Left ventricle myocardium superior (tissue), 1 donor: Measurements from ENCODE around the gene EVA1C. TPM values are rescaled to one million over a fixed set of nuclear protein-coding genes. Genes with fewer than 3 reads are reported as not detected.
"Not testable (repeated sequence)": the region's sequence is repeated elsewhere in the genome, so short reads cannot be mapped to it uniquely, and the experiment has no call there.

Source experiments
- ATAC-seq: fragments of 200-7000 bp; cut with Tn5 transposase; one replicate; pipeline ENCODE4 v1.9.1; 2020; ENCODE audit warnings: mild to moderate bottlenecking, moderate library complexity
- DNase-seq: peaks from one replicate; pipeline ENCODE4 v3.0.0-alpha.2; 2020
- intact Hi-C: fragments of 100-400 bp; cut with micrococcal nuclease; formaldehyde crosslinking; loops from one replicate; pipeline ENCODE4 v1.11.0; 2022
- total RNA-seq: library from RNA; stranded (reverse); fragmentation: NEBNext Ultra II Directional; extraction: Animal tissue kit (Norgen Biotek cat#: 25700); gene quantifications from one replicate; pipeline ENCODE4 v1.2.1, GENCODE V29; 2021
- donor health status: DM: no; HTN: yes; CAD: no; lungs with severe emphysema.

The EVA1C gene
- total RNA-seq, 1 donor from 2014 or later = 13.6 TPM

- ATAC-seq = no peak
- intact Hi-C loops = no loop called here
These were observed 64.3 kb downstream of the EVA1C start for GRCh38 chr21:32476661-32477423.

GRCh38 chr21:32477424-32477745, 64.9 kb downstream of the EVA1C start:
- ATAC-seq (no peak), DNase-seq (no peak)
- intact Hi-C loops = no loop called here

More at GRCh38 chr21:32476661-32477423, 64.3 kb downstream of the EVA1C start:
- no peak for DNase-seq

- ATAC-seq (no peak), DNase-seq (no peak)
- intact Hi-C loops = no loop called here
These were observed 69.4 kb downstream of the EVA1C start for GRCh38 chr21:32481875-32482408.

GRCh38 chr21:32482565-32483292, 70.2 kb downstream of the EVA1C start:
- DNase-seq = no peak
- no peak for ATAC-seq
- intact Hi-C loops = no loop called here

- no peak for ATAC-seq
- DNase-seq = no peak
- intact Hi-C loops = no loop called here
These were observed 70.7 kb downstream of the EVA1C start for GRCh38 chr21:32483293-32483595.

GRCh38 chr21:32484706-32485380, 72.3 kb downstream of the EVA1C start:
- DNase-seq (peak; percentile 51), ATAC-seq (peak; percentile 64)
- intact Hi-C loops = no loop called here

GRCh38 chr21:32492376-32492775, 79.9 kb downstream of the EVA1C start:
- intact Hi-C loops = no loop called here

GRCh38 chr21:32494934-32495709, 82.6 kb downstream of the EVA1C start:
- no peak for ATAC-seq
- intact Hi-C loops = no loop called here
- DNase-seq = no peak

More at GRCh38 chr21:32492376-32492775, 79.9 kb downstream of the EVA1C start:
- ATAC-seq (no peak), DNase-seq (no peak)

- ATAC-seq (no peak), DNase-seq (no peak)
- intact Hi-C loops = no loop called here
These were observed 84.1 kb downstream of the EVA1C start for GRCh38 chr21:32496568-32496967.

GRCh38 chr21:32499249-32500055, 86.9 kb downstream of the EVA1C start:
- DNase-seq = peak; percentile 57
- intact Hi-C loops = no loop called here
- peak; percentile 87 for ATAC-seq

GRCh38 chr21:32503641-32504040, 91.1 kb downstream of the EVA1C start:
- ATAC-seq, intact Hi-C loops, DNase-seq: not testable (repeated sequence)

GRCh38 chr21:32505767-32506166, 93.3 kb downstream of the EVA1C start:
- ATAC-seq, intact Hi-C loops, DNase-seq: not testable (repeated sequence)

GRCh38 chr21:32506411-32506965, 94.0 kb downstream of the EVA1C start:
- ATAC-seq, DNase-seq, intact Hi-C loops: not testable (repeated sequence)

GRCh38 chr21:32507342-32507919, 94.9 kb downstream of the EVA1C start:
- DNase-seq = no peak
- intact Hi-C loops = no loop called here
- no peak for ATAC-seq

- intact Hi-C loops, DNase-seq, ATAC-seq: not testable (repeated sequence)
These were observed 95.5 kb downstream of the EVA1C start for GRCh38 chr21:32508036-32508435.

- intact Hi-C loops = no loop called here
- no peak for DNase-seq
- no peak for ATAC-seq
These were observed 96.1 kb downstream of the EVA1C start for GRCh38 chr21:32508558-32508957.

GRCh38 chr21:32508975-32509374, 96.5 kb downstream of the EVA1C start:
- intact Hi-C loops, ATAC-seq, DNase-seq: not testable (repeated sequence)
